AG09309 (cell line): ENCODE results near the gene PLAC9.
"Not testable (repeated sequence)": the region's sequence is repeated elsewhere in the genome, so short reads cannot be mapped to it uniquely, and the experiment has no call there.

ENCODE experiments used
- DNase-seq: peaks from one replicate; pipeline ENCODE4 v3.0.0-alpha.2; 2010; ENCODE audit warnings: low read depth
- H3K4me3 ChIP-seq: 2 replicates; pipeline ENCODE4 v1.5.1; 2011; ENCODE audit warnings: mild to moderate bottlenecking, low read depth, low read length, moderate library complexity; ENCODE audit not compliant: control insufficient read depth
- TF ChIP-seq, protein P1 (sequence below): IDR thresholded peaks from 2 replicates; pipeline ENCODE4 v1.5.1; 2011; ENCODE audit warnings: mild to moderate bottlenecking, low read depth, low read length, inconsistent platforms; ENCODE audit not compliant: insufficient read depth, control insufficient read depth; ENCODE audit errors: missing control alignments

Gene PLAC9

GRCh38 chr10:80126876-80127275 lies 5.7 kb upstream of the PLAC9 start:
- TF ChIP-seq, protein P1, sequence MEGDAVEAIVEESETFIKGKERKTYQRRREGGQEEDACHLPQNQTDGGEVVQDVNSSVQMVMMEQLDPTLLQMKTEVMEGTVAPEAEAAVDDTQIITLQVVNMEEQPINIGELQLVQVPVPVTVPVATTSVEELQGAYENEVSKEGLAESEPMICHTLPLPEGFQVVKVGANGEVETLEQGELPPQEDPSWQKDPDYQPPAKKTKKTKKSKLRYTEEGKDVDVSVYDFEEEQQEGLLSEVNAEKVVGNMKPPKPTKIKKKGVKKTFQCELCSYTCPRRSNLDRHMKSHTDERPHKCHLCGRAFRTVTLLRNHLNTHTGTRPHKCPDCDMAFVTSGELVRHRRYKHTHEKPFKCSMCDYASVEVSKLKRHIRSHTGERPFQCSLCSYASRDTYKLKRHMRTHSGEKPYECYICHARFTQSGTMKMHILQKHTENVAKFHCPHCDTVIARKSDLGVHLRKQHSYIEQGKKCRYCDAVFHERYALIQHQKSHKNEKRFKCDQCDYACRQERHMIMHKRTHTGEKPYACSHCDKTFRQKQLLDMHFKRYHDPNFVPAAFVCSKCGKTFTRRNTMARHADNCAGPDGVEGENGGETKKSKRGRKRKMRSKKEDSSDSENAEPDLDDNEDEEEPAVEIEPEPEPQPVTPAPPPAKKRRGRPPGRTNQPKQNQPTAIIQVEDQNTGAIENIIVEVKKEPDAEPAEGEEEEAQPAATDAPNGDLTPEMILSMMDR, result no peak
- no peak for DNase-seq

GRCh38 chr10:80131499-80131901 lies 1.0 kb upstream of the PLAC9 start:
- DNase-seq, result no peak
- TF ChIP-seq, protein P1, result no peak
- no peak overlapping the region for H3K4me3 ChIP-seq

More at GRCh38 chr10:80126876-80127275, 5.7 kb upstream of the PLAC9 start:
- H3K4me3 ChIP-seq, result no peak overlapping the region

GRCh38 chr10:80133206-80133605 lies 676 bp downstream of the PLAC9 start:
- DNase-seq, result no peak
- peak overlapping the region; percentile 49 for H3K4me3 ChIP-seq
- TF ChIP-seq, protein P1, result no peak

GRCh38 chr10:80133687-80134086 lies 1.2 kb downstream of the PLAC9 start:
- H3K4me3 ChIP-seq, result peak overlapping the region; percentile 49
- DNase-seq, result not testable (repeated sequence)

GRCh38 chr10:80136134-80136571 lies 3.6 kb downstream of the PLAC9 start:
- TF ChIP-seq, protein P1, result no peak
- no peak overlapping the region for H3K4me3 ChIP-seq
- peak; percentile 84 for DNase-seq

GRCh38 chr10:80137031-80137862 lies 4.7 kb downstream of the PLAC9 start:
- TF ChIP-seq, protein P1, result no peak
- peak; percentile 45 for DNase-seq
- no peak overlapping the region for H3K4me3 ChIP-seq

DNA sequence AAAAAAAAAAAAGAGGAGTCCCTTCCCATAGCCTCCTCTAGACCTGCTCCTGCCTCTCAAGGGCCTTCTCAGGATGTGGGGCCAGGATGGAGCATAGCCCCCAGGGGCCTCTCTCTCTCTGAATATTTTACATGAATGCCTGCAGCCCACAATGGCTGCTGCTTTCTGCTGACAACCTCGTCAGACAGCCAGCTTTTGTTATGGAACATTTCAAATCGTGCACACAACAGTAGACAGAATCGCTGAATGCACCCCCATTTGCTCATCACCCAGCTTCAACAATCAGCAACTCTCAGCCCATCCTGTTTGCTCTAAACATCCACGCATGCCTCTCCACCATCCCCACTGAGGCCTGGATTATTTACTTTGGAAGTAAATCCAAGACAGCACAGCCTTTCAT lies 5.4 kb downstream of the PLAC9 start:
- TF ChIP-seq, protein P1, result no peak
- no peak overlapping the region for H3K4me3 ChIP-seq
- DNase-seq, result no peak
